ENCODE data around the gene CHKB.

The CHKB gene

GRCh38 chr22:50610041-50610451, 27.4 kb upstream of the CHKB start:
- POLR2A ChIA-PET, result no interaction called here
- Histone ChIP-seq H3K4me1 (ENCODE audit: control insufficient read depth, insufficient read depth, low read length) (peaks cover 4% of the 10 kb centered on the region; the same call in 1 of the 2 replicates), H3K27ac (ENCODE audit: extremely low read depth, low read depth, low read length) (no peak overlapping the region), H3K36me3 (ENCODE audit: control insufficient read depth in 2 of 2, insufficient read depth in 1 of 2, low read length in 2 of 2) (peaks cover 0 to 49% of the 10 kb centered on the region in 2 experiments; a peak in 1 of 3 replicates), H3K4me3 (ENCODE audit: low read depth, low read length) (no peak overlapping the region), H3K9me3 (ENCODE audit: control insufficient read depth, insufficient read depth, low read depth, low read length) (no peaks in the 10 kb centered on the region)
- CTCF ChIA-PET, result interaction anchor here (0.6 to 1.4 kb wide), 2 partner anchors 32 to 173 kb away, joined by 3 read pairs; no protein-coding TSS in a partner anchor
- TF ChIP-seq ZBTB10 (tag by site-specific recombination; IDR thresholded peaks at IDR 0.05) (peak; percentile 46; the same call in 1 of the 2 replicates), EGR2 (tag by site-specific recombination; IDR thresholded peaks at IDR 0.05; ENCODE audit: low read depth) (0 out of 2 replicates have a peak, but pooled peaks have one; percentile 13), BCL11A (tag by site-specific recombination; IDR thresholded peaks at IDR 0.05; ENCODE audit: low read depth) (no peak), FEZF1 (tag by site-specific recombination; IDR thresholded peaks at IDR 0.05) (no peak), HOXD13 (CRISPR knock-in tag; IDR thresholded peaks at IDR 0.05; ENCODE audit: borderline replicate concordance) (no peak), ZNF26 (tag by site-specific recombination; IDR thresholded peaks at IDR 0.05) (no peak), ZNF677 (tag by site-specific recombination; IDR thresholded peaks at IDR 0.05) (no peak), ZFHX2 (tag by site-specific recombination; conservative IDR thresholded peaks at IDR 0.05) (peak; percentile 29; the same call in 1 of the 2 replicates), ZNF341 (tag by site-specific recombination; IDR thresholded peaks at IDR 0.05; ENCODE audit: low read depth) (no peak), ZNF560 (tag by site-specific recombination; IDR thresholded peaks at IDR 0.05; ENCODE audit: borderline replicate concordance) (no peak), HIC1 (tag by site-specific recombination; IDR thresholded peaks at IDR 0.05) (peak; percentile 58; the same call in 1 of the 2 replicates)
- TF ChIP-seq, protein P1, sequence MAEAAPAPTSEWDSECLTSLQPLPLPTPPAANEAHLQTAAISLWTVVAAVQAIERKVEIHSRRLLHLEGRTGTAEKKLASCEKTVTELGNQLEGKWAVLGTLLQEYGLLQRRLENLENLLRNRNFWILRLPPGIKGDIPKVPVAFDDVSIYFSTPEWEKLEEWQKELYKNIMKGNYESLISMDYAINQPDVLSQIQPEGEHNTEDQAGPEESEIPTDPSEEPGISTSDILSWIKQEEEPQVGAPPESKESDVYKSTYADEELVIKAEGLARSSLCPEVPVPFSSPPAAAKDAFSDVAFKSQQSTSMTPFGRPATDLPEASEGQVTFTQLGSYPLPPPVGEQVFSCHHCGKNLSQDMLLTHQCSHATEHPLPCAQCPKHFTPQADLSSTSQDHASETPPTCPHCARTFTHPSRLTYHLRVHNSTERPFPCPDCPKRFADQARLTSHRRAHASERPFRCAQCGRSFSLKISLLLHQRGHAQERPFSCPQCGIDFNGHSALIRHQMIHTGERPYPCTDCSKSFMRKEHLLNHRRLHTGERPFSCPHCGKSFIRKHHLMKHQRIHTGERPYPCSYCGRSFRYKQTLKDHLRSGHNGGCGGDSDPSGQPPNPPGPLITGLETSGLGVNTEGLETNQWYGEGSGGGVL (tag by site-specific recombination; IDR thresholded peaks at IDR 0.05), result 0 out of 2 replicates have a peak, but pooled peaks have one; percentile 23

DNA sequence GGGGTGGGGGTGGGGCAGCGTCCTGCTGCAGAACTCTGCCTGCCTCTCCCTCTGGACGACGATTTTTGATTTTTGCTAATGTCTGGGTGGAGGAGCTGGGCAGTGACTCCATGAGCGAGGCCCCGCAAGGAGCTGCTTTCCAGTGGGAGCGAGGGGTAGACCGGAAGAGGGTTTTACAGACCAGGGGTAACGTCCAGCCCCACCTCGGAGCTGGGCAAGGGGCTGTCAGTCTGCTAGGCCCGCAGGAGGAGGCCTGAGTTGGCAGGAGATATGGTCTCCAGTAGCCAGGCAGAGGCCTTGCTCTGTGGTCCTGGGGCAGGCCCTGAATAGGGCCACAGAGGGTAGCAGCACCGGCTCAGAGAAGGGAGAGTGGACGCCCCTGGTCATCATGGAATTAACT, 26.9 kb upstream of the CHKB start:
- Histone ChIP-seq H3K4me3 (ENCODE audit: low read depth, low read length) (no peak overlapping the region), H3K36me3 (ENCODE audit: control insufficient read depth in 2 of 2, insufficient read depth in 1 of 2, low read length in 2 of 2) (peaks cover 0 to 53% of the 10 kb centered on the region in 2 experiments; a peak in 1 of 3 replicates), H3K27ac (ENCODE audit: extremely low read depth, low read depth, low read length) (no peak overlapping the region), H3K9me3 (ENCODE audit: control insufficient read depth, insufficient read depth, low read depth, low read length) (no peaks in the 10 kb centered on the region), H3K4me1 (ENCODE audit: control insufficient read depth, insufficient read depth, low read length) (peaks cover 4% of the 10 kb centered on the region; the same call in 1 of the 2 replicates)
- ChIA-PET POLR2A (no interaction called here), CTCF (interaction anchor here (0.6 to 1.4 kb wide), 2 partner anchors 33 to 173 kb away, joined by 3 read pairs; no protein-coding TSS in a partner anchor)
- TF ChIP-seq ZNF19 (tag by site-specific recombination; IDR thresholded peaks at IDR 0.05; ENCODE audit: low read depth), result no peak
